Astrocyte (in vitro differentiated cells and primary cell): ENCODE data around the gene AQP7. TPM values are rescaled to one million over a fixed set of nuclear protein-coding genes. Genes with fewer than 3 reads are reported as not detected.
A peak's percentile ranks its signal among the peaks of the same experiment; 100 is the strongest.

ENCODE experiments used
- DNase-seq: peaks from one replicate; pipeline ENCODE4 v3.0.0-alpha.2; 2010; ENCODE audit warnings: low read depth
- FAIRE-seq: peaks from 2 replicates; lab custom pipeline; 2011; peaks lifted over from hg19 to GRCh38; lab: Jason Lieb, UNC
- H2AFZ ChIP-seq: 2 replicates; pipeline ENCODE4 v1.6.0; 2012; ENCODE audit warnings: low read depth, low read length, inconsistent platforms
- H3K27ac ChIP-seq: 2 replicates; pipeline ENCODE4 v1.5.1; 2011; ENCODE audit warnings: low read depth, low read length, inconsistent platforms
- H3K27me3 ChIP-seq: 2 replicates; pipeline ENCODE4 v1.6.0; 2011; ENCODE audit warnings: low read length, inconsistent platforms; ENCODE audit not compliant: insufficient read depth
- H3K36me3 ChIP-seq: 2 replicates; pipeline ENCODE4 v1.5.1; 2011; ENCODE audit warnings: low read length, inconsistent platforms; ENCODE audit not compliant: insufficient read depth
- H3K4me1 ChIP-seq: 2 replicates; pipeline ENCODE4 v1.5.1; 2011; ENCODE audit warnings: low read length, inconsistent platforms; ENCODE audit not compliant: insufficient read depth
- H3K4me2 ChIP-seq: 2 replicates; pipeline ENCODE4 v1.6.0; 2012; ENCODE audit warnings: low read length, inconsistent platforms
- H3K4me3 ChIP-seq: 2 replicates; pipeline ENCODE4 v1.5.1; 2011; ENCODE audit warnings: low read depth, mild to moderate bottlenecking, low read length, inconsistent platforms; ENCODE audit not compliant: insufficient read depth
- H3K79me2 ChIP-seq: 2 replicates; pipeline ENCODE4 v1.6.0; 2012; ENCODE audit warnings: mild to moderate bottlenecking, low read length, inconsistent platforms; ENCODE audit not compliant: insufficient read depth
- H3K9ac ChIP-seq: 2 replicates; pipeline ENCODE4 v1.6.0; 2012; ENCODE audit warnings: mild to moderate bottlenecking, low read length, inconsistent platforms
- H3K9me3 ChIP-seq: 2 replicates; pipeline ENCODE4 v1.5.1; 2012; ENCODE audit warnings: low read depth, mild to moderate bottlenecking, low read length, inconsistent platforms; ENCODE audit not compliant: insufficient read depth
- H4K20me1 ChIP-seq: 2 replicates; pipeline ENCODE4 v1.6.0; 2012; ENCODE audit warnings: low read length, inconsistent platforms; ENCODE audit not compliant: insufficient read depth
- H3K27ac Mint-ChIP-seq: one replicate; pipeline ENCODE4 v1.8.0; 2021; ENCODE audit warnings: mild to moderate bottlenecking, mixed read lengths; ENCODE audit not compliant: unreplicated experiment
- H3K27me3 Mint-ChIP-seq: one replicate; pipeline ENCODE4 v1.8.0; 2021; ENCODE audit warnings: low read depth, mixed read lengths; ENCODE audit not compliant: unreplicated experiment
- H3K36me3 Mint-ChIP-seq: one replicate; pipeline ENCODE4 v1.8.0; 2021; ENCODE audit warnings: low read depth, mixed read lengths; ENCODE audit not compliant: unreplicated experiment
- H3K4me1 Mint-ChIP-seq: one replicate; pipeline ENCODE4 v1.8.0; 2021; ENCODE audit warnings: low read depth, mixed read lengths; ENCODE audit not compliant: unreplicated experiment
- H3K4me3 Mint-ChIP-seq: one replicate; pipeline ENCODE4 v1.8.0; 2021; ENCODE audit warnings: mild to moderate bottlenecking, moderate library complexity, mixed read lengths; ENCODE audit not compliant: unreplicated experiment
- H3K9me3 Mint-ChIP-seq: one replicate; pipeline ENCODE4 v1.8.0; 2021; ENCODE audit warnings: mild to moderate bottlenecking, mixed read lengths; ENCODE audit not compliant: unreplicated experiment
- CTCF ChIP-seq: IDR thresholded peaks from 2 replicates; pipeline ENCODE4 v1.5.1; 2011; ENCODE audit warnings: low read depth, mild to moderate bottlenecking, inconsistent platforms, low read length, moderate library complexity; ENCODE audit not compliant: insufficient read depth
- EZH2 ChIP-seq: IDR thresholded peaks from 2 replicates; pipeline ENCODE4 v1.6.1; 2012; ENCODE audit warnings: mild to moderate bottlenecking, low read length, inconsistent platforms; ENCODE audit not compliant: insufficient read depth
- total RNA-seq: library from RNA; stranded (reverse); gene quantifications from 2 replicates; pipeline ENCODE4 v1.2.1, GENCODE V29; 2021

Gene AQP7
- total RNA-seq, 1 donor from 2014 or later: 1.9 TPM

DNA sequence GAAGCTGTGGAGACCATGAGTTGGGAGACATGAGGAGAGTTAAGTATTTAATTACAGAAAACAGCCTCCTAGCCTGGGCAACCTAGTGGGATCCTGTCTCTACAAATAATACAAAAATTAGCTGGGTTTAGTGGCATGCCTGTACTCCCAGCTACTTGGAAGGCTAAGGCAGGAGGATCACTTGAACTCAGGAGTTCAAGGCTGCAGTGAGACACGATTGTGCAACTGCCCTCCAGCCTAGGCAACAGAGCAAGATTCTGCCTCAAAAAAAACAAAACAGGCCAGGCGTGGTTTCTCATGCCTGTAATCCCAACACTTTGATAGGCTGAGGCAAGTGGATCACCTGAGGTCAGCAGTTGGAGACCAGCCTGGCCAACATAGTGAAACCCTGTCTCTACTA lies 52.6 kb downstream of the AQP7 start:
- H3K4me1 ChIP-seq: peaks cover 4% of the 10 kb centered on the region
- no peak overlapping the region for H3K9ac ChIP-seq
- Mint-ChIP-seq H3K27me3 (no peaks in the 10 kb centered on the region), H3K36me3 (peaks cover 25% of the 10 kb centered on the region), H3K9me3 (no peaks in the 10 kb centered on the region), H3K4me1 (no peaks in the 10 kb centered on the region), H3K4me3 (no peak overlapping the region), H3K27ac (no peak overlapping the region)
- H4K20me1 ChIP-seq: no peaks in the 10 kb centered on the region
- H2AFZ ChIP-seq: no peak overlapping the region
- no peak overlapping the region for H3K4me3 ChIP-seq
- no peaks in the 10 kb centered on the region for H3K9me3 ChIP-seq
- no peaks in the 10 kb centered on the region for H3K27me3 ChIP-seq
- H3K4me2 ChIP-seq: no peak overlapping the region
- DNase-seq: no peak
- no peaks in the 10 kb centered on the region for H3K79me2 ChIP-seq
- H3K36me3 ChIP-seq: peaks cover 30% of the 10 kb centered on the region
- FAIRE-seq: no peak
- TF ChIP-seq EZH2 (no peak), CTCF (no peak)
- no peak overlapping the region for H3K27ac ChIP-seq

- Histone ChIP-seq H3K27me3 (no peaks in the 10 kb centered on the region), H3K4me3 (no peak overlapping the region), H3K9ac (no peak overlapping the region), H3K36me3 (peaks cover 32% of the 10 kb centered on the region), H3K27ac (no peak overlapping the region), H3K4me1 (no peaks in the 10 kb centered on the region), H4K20me1 (no peaks in the 10 kb centered on the region), H3K9me3 (no peaks in the 10 kb centered on the region), H2AFZ (no peak overlapping the region), H3K79me2 (no peaks in the 10 kb centered on the region), H3K4me2 (no peak overlapping the region)
- no peaks in the 10 kb centered on the region for H3K9me3 Mint-ChIP-seq
- DNase-seq (no peak), FAIRE-seq (no peak)
- H3K4me3 Mint-ChIP-seq: no peak overlapping the region
- peaks cover 25% of the 10 kb centered on the region for H3K36me3 Mint-ChIP-seq
- H3K27ac Mint-ChIP-seq: no peak overlapping the region
- H3K27me3 Mint-ChIP-seq: no peaks in the 10 kb centered on the region
- TF ChIP-seq EZH2 (no peak), CTCF (no peak)
- no peaks in the 10 kb centered on the region for H3K4me1 Mint-ChIP-seq
Observed at GRCh38 chr9:33348998-33349397, 53.4 kb downstream of the AQP7 start.

GRCh38 chr9:33346564-33346963 lies 55.8 kb downstream of the AQP7 start:
- no peak overlapping the region for H3K4me2 ChIP-seq
- FAIRE-seq (no peak), DNase-seq (no peak)
- Mint-ChIP-seq H3K27me3 (no peaks in the 10 kb centered on the region), H3K9me3 (no peaks in the 10 kb centered on the region), H3K4me3 (no peak overlapping the region), H3K27ac (peak overlapping the region; percentile 67), H3K4me1 (no peaks in the 10 kb centered on the region), H3K36me3 (peaks cover 23% of the 10 kb centered on the region)
- no peaks in the 10 kb centered on the region for H3K79me2 ChIP-seq
- H3K36me3 ChIP-seq: peaks cover 37% of the 10 kb centered on the region
- H3K9ac ChIP-seq: no peak overlapping the region
- TF ChIP-seq EZH2 (no peak), CTCF (no peak)
- H3K9me3 ChIP-seq: no peaks in the 10 kb centered on the region
- no peaks in the 10 kb centered on the region for H4K20me1 ChIP-seq
- H2AFZ ChIP-seq: no peak overlapping the region
- no peak overlapping the region for H3K27ac ChIP-seq
- no peak overlapping the region for H3K4me3 ChIP-seq
- no peaks in the 10 kb centered on the region for H3K4me1 ChIP-seq
- H3K27me3 ChIP-seq: no peaks in the 10 kb centered on the region
